ENCODE results near the gene PLEKHG4.
A peak's percentile ranks its signal among the peaks of the same experiment; 100 is the strongest.

PLEKHG4 gene

DNA sequence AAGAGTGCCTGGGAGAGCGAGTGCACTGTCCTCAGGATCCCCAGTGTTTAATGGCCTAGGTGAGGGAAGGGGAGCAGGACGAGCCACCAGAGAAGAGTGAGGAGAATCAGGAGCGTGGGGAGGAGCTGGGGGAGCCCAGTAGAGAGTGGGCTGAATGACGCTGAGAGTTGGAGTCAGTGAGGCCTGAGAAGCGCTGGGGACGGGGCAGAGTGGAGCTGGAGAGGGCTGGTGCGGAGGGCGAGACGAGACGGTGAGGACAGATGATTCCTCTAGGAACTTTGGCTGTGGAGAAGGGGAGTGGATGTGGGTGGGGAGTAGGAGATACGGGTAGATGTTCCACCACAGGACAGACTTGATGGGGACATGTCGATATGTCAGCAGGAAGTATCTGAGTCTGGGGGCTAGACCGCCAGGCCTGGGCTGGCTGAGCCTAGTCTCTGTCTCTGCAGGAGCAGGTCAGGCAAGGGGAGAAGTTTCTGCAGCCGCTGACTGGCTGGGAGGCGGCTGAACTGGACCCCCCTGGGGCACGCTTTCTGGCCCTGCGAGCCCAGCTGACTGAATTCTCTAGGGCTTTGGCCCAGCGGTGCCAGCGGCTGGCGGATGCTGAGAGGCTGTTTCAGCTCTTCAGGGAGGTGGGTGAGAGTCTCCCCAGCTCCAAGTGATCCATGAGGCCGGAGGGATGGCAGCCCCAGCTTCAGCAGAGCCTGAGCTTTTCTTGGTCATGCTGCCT, 4.7 kb downstream of the PLEKHG4 start:
- DNase-seq (ENCODE audit: low read depth in 1 of 2, low spot score in 1 of 2) = no peak

DNA sequence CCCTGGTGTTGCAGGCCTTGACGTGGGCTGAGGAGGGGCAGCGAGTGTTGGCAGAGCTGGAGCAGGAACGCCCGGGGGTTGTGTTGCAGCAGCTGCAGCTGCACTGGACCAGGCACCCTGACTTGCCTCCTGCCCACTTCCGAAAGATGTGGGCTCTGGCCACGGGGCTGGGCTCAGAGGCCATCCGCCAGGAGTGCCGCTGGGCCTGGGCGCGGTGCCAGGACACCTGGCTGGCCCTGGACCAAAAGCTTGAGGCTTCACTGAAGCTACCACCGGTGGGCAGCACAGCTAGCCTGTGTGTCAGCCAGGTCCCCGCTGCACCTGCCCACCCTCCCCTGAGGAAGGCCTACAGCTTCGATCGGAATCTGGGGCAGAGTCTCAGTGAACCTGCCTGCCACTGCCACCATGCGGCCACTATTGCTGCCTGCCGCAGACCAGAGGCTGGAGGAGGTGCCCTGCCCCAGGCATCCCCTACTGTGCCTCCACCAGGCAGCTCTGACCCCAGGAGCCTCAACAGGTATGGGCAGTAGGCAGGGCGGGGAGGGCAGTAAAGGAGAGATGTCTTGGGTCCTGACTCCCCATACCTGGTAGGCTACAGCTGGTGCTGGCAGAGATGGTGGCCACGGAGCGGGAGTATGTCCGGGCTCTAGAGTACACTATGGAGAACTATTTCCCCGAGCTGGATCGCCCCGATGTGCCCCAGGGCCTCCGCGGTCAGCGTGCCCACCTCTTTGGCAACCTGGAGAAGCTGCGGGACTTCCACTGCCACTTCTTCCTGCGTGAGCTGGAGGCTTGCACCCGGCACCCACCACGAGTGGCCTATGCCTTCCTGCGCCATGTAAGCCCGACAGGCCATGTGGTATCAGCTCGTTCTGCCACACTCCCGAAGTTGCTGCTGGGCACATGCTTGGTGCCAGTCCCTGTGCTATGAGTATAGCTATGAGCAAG, 5.6 kb downstream of the PLEKHG4 start:
- no peak for DNase-seq (ENCODE audit: low read depth in 1 of 2, low spot score in 1 of 2)

DNA sequence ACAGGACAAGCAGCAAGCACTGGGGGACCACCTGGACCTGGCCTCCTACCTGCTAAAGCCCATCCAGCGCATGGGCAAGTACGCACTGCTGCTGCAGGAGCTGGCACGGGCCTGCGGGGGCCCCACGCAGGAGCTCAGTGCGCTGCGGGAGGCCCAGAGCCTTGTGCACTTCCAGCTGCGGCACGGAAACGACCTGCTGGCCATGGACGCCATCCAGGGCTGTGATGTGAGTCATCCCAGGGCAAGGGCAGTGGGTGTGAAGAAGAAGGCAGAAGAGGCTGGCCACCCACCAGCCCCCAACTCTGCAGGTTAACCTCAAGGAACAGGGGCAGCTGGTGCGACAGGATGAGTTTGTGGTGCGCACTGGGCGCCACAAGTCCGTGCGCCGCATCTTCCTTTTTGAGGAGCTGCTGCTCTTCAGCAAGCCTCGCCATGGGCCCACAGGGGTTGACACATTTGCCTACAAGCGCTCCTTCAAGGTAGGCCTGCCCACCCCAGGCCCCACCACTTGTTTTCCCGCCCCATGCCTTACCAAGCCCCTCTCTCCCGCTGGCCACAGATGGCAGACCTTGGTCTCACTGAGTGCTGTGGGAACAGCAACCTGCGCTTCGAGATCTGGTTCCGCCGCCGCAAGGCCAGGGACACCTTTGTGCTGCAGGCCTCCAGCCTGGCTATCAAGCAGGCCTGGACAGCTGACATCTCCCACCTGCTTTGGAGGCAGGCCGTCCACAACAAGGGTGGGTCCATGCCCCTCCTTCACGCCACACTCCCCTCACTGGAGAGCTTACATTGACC, 7.3 kb downstream of the PLEKHG4 start:
- no peak for DNase-seq (ENCODE audit: low read depth in 1 of 2, low spot score in 1 of 2)

DNA sequence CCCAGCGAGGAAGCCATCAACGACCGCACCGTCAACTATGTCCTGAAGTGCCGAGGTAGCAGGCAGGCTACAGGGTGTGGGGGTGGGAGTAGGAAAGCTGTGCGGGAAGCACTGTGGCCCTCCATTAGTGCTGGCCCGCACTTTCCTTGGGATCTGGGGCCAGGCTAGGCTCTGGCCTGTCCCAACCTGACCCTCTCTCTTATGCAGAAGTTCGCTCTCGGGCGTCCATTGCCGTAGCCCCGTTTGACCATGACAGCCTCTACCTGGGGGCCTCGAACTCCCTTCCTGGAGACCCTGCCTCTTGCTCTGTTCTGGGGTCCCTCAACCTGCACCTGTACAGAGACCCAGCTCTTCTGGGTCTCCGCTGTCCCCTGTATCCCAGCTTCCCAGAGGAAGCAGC, 8.6 kb downstream of the PLEKHG4 start:
- no peak for DNase-seq (ENCODE audit: low read depth in 1 of 2, low spot score in 1 of 2)

DNA sequence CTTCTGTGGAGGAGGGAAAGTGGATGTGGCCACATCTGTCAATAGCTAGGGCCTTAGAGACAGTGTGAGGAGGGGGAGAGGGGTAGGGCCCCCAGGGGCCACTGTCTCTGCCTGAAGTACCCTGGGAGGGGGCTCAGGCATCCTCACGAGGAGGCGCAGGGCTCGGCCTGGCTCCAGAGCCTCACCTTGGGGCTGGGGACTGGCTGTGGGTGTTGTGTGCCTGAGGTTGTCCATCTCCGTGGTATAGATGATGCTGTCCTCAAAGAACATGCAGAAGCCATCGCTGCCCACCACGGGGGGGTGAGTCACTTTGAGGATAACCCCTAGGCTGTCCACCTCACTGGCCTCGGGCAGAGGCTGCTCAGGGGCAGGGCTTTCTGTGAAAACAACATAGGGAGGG, 12.1 kb downstream of the PLEKHG4 start:
- DNase-seq (ENCODE audit: low read depth in 1 of 2, low spot score in 1 of 2) = no peak

DNA sequence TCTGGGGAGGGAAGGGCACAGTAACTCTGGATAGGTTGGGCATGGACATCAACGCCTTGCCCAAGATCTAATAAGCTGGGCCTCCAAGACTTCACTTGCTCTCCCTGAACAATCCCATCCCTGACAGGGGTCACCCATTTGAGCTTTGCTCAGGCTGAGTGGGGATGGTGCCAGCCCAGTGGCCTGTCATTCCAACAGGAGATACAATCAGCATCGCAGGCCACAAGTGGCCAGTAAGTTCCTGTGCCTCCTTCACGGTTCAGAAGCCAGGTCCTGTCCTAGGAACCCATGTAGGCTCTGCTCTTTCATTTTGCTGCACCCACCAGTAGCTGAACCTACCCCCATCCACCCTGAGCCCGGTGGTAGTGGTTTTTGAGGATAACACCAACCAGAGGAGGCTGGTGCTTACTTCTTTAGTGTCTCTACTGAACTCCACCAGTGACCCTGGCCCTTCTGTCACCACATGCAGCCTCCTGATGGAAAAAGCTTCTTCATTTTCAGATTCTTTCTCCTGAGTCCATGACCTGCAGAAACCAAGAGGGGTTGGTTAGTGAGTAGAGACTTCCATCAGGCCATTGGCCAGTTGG, 14.9 kb downstream of the PLEKHG4 start:
- no peak for DNase-seq (ENCODE audit: low read depth in 1 of 2, low spot score in 1 of 2)

DNA sequence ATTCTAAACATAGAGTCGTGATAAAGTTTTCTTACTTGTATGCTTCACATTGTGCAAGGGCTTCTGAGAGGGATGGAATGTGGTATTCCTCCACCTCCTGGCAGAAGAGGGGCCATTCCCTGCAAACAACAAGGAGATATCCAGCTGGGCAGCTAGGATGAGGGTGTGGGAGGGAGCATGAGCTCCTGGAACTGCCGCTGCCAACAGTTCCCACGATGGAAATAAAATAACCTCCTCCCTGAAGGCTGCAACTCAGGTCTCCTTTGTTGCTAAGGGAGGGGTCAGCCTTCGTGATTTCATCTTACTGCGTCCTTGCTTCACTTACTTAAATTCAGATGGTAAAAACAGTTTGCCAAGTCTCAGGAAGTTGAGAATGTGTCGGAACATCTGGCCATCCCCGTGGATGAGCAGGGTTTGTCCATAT, 15.6 kb downstream of the PLEKHG4 start:
- no peak for DNase-seq (ENCODE audit: low read depth in 1 of 2, low spot score in 1 of 2)

DNA sequence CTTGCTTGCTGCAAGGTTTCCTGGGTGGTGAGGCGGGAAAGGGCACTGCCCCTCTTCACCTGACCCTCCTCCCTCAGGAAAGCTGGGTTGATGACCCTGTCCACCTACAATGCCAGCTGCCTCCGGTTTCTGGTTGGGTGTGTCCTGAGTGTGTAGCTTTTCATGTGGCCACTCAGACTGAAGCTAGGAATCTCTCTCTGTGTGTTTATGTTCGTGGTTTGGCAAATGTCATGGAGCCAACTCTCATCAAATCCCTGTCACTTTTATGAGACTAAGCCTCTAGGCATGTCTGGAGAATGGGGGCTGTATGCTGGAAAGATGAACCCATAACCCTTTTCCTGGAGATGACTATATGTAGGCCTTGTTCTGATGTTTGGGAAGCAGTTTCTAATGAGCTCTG, 17.1 kb downstream of the PLEKHG4 start:
- no peak for DNase-seq (ENCODE audit: low read depth in 1 of 2, low spot score in 1 of 2)

DNA sequence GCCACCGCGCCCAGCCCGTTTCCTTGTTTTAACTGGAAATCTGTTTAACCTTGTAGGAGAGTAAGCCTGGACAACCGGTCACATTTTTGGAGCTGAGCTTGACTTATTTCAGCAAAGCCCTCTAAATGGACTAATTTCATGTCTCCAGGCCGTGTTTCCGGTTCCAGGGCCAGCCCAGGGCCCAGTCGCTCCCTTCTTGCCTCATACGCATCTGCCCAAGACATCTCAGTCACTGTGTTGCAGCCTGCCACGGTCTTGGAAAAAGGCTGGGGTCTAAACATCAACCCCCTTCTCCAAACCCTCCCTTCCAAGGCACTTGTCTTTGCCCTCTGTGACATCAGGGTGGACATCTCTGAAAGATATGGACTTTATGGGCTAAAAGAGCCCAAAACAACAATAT, 18.9 kb downstream of the PLEKHG4 start:
- DNase-seq (ENCODE audit: low read depth in 1 of 2, low spot score in 1 of 2) = no peak

DNA sequence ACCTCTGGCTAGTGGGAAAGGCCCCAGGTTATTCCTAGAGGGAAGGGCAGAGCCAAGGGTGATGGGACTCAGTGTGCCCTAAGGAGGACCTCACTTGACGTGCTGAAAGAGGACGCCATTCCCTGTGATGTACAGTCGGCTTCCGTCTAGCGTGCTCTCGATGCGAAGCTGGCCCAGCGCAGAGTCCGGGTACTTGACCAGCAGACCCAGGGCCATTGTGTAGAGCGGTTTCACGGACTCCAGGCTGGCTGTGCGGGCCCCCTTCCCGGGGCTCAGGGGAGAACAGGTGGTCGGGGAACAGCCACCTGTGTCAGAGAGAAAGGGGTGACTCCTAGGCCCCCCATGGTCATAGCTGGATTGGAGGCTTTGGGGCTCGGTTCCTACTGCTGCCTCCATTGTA, 19.9 kb downstream of the PLEKHG4 start:
- no peak for DNase-seq (ENCODE audit: low read depth in 1 of 2, low spot score in 1 of 2)

DNA sequence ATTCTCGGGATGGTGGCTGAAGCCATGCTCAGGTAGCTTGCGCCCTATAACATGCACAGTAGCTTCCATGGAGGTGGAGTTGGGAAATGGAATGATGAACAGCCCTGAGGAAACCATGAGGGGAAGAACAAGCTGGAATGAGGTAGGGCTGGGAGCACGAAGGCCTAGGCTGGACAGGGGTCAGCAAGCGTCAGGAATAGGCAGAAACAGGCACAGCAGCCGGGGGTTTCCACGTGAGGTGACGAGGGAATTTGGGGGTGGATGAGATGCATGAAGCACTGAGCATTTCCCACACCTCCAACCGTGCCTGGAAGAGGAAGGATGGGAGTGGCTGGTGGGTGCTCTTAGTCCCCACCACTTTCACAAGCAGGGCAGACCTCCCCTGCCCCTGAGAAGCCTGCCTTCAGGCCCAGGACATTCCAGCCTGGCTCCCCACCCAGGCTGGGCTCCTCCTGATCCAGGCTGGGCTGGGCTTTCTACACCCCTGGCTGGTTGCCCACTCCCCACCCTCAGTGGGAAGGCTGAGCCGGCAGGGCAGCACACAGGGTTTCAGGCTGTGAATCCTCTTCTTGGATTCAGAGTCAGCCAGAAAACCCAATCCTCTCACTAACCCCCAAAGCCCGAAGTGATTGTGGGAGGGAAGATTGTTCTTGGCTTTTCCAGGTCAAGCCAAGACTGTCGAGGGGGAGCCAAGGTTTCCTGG, 21.9 kb downstream of the PLEKHG4 start:
- no peak for DNase-seq (ENCODE audit: low read depth in 1 of 2, low spot score in 1 of 2)

DNA sequence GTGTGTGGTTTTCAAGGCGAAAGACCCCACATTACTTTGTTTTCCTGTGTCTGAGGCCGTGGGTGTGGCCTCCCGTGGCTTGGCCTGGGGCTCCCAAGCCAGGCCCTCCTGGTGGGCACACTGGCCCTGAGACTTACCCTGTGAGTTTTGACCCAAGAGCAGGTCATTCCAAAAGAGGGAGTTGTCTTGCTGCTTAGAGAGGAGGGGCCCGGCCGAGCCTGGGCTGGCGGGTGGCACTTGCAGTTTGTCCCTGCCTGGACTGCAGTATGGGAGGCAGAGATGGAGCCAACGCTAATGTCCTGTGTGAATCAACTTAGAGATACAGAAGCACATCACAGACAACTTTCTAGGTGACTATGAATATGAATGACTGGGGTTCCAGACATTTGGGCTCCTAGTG, 22.7 kb downstream of the PLEKHG4 start:
- DNase-seq (ENCODE audit: low read depth in 1 of 2, low spot score in 1 of 2) = no peak

DNA sequence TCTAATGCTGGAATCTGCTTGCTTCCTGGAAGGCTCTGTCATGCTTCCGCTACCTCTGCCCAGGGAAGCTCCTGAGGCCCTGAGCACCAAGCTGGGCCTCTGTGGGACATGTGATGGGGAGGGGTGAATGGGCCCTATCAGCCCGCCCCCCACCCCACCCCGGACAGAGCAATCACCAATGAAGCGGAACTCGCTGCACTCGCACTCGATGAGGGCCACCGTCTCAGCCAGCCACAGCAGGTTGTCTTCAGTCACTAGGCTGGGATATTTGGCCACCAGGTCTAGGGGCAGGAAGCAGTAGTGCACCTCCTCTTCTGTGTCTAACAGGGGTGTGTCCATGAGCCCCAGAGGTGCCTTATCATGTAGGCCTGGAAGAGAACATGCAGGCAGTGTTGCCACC, 23.6 kb downstream of the PLEKHG4 start:
- no peak for DNase-seq (ENCODE audit: low read depth in 1 of 2, low spot score in 1 of 2)

DNA sequence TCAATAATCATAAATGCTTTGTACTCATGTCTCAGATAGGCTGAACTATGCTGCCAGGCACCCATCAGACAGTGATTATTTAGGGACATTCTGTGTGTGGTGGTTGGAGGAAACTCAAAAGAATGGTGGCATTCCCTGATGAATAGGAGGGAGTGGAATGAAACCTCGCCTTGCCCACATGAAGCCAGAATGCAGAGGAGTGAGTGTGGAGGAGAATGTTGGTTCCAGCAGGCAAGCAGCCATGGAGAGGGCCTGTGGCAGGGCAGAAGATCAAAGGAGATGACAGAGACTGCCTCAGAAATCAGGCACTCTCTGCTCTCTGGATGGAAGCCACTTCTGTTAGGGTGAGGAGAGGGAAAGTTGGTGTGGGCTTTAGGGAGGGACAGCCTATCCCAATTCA, 24.7 kb downstream of the PLEKHG4 start:
- DNase-seq (ENCODE audit: low read depth in 1 of 2, low spot score in 1 of 2) = no peak

DNA sequence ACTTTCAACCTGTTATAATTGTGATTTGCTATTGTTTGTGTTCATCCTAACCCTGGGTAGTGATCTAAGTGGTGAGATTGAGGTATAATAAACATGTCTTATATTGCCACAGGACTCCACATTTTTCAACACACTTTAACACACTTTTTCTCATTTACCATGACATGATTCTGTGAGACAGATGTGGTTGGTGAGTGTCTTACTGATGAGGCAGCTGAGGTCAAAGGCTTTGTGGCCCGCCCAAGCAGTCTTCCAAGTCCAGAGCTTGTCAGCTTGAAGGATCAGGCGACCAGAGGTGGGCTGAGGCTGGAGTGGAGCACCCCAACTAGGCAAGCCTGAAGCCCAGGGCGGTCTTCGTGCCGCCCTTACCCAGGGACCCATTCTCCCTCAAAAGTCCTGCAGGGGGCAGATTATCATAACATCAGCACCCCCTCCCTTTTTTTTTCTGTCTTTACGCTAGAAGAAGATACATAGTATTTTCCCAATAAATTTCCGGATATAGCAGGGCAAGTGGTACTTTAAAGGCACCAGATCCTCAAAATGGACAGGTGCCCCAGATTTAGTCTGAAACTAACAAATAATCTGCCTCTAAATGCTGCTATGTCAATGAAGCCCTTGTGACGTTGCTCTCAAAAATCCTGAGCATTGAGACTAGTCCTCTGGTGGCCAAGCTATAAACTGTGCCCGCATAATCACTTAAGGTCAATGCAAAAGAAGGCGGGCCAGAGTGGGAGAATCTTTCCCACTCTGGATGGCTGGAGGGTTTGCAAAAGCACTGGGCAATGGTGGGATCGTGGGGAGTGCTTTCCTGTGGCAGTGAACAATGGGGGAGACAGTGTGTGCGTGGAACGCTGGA, 26.1 kb downstream of the PLEKHG4 start:
- no peak for DNase-seq (ENCODE audit: low read depth in 1 of 2, low spot score in 1 of 2)

DNA sequence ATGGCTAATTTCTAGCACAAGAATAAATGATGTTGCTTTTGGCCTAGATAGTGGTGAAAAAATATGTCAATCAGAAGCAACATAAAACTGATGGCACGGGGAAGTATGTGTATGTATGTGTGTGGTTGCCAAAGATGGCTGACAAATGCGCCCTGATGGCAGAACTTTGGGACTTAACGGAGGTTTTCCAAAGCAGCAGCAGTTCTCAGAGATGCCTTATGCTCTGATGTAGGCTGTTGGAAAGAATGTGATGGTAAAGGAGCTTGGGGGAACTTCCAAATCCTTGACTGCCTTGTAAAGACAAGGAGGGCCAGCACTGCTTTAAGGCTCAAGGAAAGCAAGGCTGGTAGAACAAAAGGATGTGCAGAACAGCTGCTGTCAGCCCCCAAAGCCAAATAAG, 31.2 kb downstream of the PLEKHG4 start:
- DNase-seq (ENCODE audit: low read depth in 1 of 2, low spot score in 1 of 2) = no peak

DNA sequence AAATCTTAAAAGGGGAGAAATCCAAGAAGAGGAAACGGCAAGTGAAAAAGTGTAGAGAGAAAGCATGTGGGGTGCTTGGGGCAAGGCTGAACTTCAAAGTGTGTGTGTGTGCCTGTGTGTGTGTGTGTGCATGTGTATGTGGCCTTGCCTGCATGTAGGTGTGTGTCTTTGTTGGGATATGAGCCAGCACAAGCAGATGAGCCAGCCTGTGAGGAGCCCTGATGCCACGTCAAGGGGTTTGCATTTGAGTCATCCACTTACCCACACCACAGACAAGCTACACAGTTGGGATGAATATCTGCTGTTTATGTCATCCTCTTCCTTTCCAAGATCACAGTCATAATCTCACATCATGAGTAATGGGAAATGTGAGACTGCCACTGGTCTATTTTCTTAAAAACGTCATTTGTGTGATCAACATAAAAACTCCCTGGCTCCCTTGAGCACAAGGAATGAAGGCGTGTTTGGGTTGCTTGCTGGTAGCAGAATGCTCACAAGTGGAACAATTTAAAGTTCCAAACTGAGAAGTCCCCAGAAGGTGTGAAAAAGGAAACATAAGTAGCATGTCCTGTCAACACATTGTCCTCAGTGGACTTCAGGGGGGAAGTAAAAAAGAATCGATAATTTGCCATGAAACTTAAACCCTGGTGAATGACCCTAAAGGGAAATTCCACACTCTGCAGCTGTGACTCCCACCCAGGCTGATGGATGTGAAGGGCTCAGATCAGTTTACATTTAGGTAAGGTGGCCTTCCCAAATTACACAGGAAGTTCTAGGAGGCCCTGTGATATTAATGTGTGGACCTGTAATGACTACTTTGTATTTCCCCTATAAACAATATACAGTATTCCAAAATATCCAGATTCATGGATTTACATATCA, 32.5 kb downstream of the PLEKHG4 start:
- DNase-seq (ENCODE audit: low read depth in 1 of 2, low spot score in 1 of 2) = peak; percentile 53 to 89

DNA sequence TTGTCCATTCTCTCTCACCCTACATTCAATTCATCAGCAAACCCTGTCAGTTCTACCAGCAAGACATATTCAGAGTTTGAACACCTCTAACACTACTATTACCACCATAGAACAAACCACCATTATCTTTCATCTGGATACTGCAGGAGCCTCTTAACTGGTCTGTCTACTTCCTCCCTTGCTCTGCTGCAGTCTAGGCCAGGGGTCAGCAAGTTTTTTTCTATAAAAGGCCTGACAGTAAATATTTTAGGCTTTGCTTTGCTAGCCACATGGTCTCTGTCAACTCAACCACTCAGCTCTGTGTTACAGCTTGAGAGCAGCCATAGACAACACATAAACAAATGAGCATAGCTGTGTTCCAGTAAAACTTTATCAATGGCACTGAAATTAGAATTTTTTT, 33.4 kb downstream of the PLEKHG4 start:
- DNase-seq (ENCODE audit: low read depth in 1 of 2, low spot score in 1 of 2) = no peak

DNA sequence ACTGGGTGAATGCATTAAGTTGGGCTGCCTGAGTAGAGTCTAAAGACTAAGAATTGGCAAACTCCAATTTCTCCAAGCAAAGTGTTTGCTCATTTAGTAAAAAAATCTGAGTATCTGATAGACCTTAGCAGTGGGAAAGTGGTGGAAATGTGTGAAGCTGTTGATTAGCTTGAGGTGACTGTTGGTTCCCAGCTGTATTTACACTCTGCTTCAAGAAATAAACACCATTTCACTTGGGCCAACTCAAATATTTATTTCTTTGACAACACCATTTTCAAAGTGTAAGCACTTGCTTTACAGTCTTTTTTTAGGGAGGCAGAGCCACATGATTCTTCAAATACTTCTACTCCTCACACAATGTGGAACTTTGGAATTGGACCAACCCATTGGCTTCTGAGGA, 38.5 kb downstream of the PLEKHG4 start:
- no peak for DNase-seq (ENCODE audit: low read depth in 1 of 2, low spot score in 1 of 2)

Measured in activated CD4-positive, alpha-beta T cell treated with anti-CD3 and anti-CD28 coated beads, Interleukin-2, amount 50 U/mL, for 24 hours (primary cell).